Right lung (tissue), 5 donors: Measurements from ENCODE around the gene TAS1R3. TPM values are rescaled to one million over a fixed set of nuclear protein-coding genes. Genes with fewer than 3 reads are reported as not detected.
A peak's percentile ranks its signal among the peaks of the same experiment; 100 is the strongest.
"Not testable (repeated sequence)": the region's sequence is repeated elsewhere in the genome, so short reads cannot be mapped to it uniquely, and the experiment has no call there.

Experiments used
- DNase-seq, 2 donors: peaks; one replicate each; pipeline ENCODE4 v3.0.0-alpha.2; 2013
- polyA plus RNA-seq, 5 donors: library from polyadenylated mRNA; unstranded; fragments of 120-200 nt; gene quantifications; one replicate each; pipeline versions ENCODE4 v1.2.1 to v1.2.3, GENCODE V29; 2013; ENCODE audit warnings: inconsistent platforms in 1 of 5, low replicate concordance in 1 of 5; ENCODE audit not compliant: insufficient read length in 5 of 5, insufficient read depth in 1 of 5

TAS1R3 gene
- polyA plus RNA-seq, 5 donors: 0.24 to 0.88 (median 0.49) TPM

DNA sequence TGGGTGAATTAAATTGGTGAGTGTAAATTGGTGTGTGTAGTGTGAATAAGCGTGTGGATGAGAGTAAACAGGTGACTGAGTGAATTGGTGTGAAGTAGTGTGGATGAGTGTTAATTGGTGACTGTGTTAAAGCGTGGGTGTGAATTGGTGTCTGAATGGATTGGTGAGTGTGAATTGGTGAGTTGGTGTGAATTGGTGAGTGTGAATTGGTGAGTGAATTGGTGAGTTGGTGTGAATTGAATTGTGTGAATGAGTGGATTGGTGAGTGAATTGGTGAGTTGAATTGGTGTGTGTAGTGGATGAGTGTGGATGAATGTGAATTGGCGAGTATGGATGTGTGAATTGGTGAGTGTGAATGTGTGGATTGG, 35.6 kb downstream of the TAS1R3 start:
- DNase-seq: no peak

DNA sequence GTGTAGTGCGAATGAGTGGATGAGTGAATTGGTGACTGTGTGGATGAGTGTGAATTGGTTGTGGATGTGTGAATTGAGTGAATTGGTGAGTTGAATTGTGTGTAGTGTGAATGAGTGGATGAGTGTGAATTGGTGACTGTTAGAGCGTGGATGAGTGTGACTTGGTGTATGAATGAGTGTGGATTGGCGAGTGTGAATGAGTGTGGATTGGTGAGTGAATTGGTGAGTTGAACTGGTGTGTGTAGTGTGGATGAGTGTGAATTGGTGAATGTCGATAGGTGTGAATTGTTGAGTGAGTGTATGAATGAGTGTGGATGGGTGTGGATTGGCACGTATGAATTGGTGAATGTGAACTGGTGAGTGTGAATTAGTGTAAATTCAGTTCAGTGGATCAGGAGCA, 36.2 kb downstream of the TAS1R3 start:
- no peak for DNase-seq

DNA sequence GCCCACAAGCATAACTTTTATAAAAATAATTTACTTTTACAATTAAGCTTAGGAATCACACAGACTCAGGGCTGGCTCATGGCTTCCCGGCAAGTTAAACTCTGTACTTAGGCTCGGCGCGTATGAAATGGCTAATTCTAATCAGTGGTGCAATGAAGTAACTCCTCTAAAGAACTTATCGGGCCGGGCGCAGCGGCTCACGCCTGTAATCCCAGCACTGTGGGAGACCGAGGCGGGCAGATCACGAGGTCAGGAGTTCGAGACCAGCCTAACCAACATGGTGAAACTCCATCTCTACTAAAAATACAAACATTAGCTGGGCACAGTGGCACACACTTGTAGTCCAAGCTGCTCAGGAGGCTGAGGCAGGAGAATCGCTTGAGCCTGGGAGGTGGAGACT, 39.0 kb downstream of the TAS1R3 start:
- not testable (repeated sequence) for DNase-seq

DNA sequence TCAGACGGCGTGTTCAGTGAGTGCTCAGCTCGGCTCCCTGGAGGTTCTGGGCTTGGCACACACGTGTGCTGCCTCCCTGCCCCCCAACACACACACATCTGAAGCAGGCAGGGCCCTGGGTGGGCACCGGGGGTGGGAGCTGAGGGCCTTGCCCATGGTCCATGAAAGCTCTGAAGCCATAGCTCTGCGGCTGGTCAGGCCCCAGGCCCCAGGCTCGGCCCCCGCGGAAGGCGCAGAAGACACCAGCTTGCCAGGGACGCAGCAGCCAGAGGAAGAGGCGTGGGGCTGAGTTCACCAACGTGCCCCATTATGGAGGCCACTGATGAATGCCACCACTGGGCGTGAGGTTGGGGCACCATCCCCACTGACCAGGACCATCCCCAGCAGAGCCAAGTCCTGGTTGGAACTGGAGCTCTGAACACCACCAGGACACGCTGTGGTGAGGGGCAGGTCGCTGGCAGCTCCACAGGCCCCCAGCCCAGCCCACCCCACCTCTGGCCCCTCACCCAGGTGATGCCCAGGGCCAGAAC, 39.8 kb downstream of the TAS1R3 start:
- DNase-seq: no peak

DNA sequence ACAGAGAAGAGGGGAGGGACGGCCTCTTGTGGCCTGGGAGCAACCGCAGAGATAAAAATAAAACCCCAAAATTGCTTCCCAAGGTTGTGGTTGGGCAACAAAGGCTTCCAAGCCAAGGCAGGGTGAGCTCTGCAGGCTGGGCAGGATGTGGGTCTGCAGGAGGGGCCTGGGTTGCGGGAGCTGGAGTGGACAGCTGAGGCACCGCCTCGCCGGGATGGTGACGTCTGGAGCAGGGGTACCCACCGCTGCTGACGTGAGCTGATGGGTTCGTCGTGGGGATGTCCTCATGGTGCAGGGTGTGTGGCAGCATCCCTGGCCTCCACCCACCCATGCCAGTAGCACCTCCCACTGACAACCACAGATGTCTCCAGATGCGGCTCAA, 40.3 kb downstream of the TAS1R3 start:
- no peak for DNase-seq

DNA sequence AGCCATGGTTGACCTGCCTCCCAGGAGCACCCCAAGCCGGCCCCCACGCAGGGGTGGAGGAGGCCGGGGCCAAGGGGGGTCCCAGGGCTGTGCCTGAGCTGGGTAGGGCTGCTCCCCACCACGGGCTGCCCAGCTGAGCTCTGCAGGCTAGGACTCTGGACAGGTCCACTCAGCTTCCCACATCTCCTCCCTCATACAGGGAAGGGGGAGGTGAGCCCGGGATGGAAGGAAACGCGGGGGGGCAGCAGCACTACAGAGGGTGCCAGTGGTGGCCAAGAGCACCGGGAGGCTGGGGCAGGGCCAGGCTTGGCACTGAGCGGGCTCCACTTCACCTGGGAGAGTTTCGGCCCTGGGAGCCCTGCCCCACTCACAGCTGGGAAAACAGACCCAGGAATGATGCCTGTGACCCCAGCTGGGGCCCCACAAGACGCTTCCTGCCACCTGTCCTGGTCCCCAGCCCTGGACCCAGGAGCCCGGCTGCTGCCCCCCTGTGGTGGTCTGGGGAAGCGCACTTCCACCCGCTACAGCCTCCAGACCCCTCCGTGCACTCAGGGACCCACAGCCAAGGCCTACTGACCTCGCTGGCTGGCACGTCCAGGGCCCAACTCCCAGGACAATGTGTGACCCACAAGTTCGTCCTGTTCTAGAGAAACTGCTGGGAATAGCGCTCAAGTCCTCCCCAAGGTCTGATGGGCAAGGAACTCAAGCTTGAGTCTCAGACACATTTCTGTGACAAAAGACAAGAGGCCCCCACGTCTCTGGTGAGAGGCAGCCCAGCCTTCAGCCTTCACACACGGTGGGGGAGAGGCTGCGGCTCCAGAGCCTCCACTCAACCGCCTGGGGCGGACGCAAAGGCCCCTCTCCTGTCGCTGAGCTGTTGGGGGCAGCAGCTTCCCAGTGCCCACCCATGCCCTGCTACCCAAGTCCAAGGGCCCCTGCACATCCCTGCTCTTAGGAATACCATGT, 40.9 kb downstream of the TAS1R3 start:
- DNase-seq: no peak

DNA sequence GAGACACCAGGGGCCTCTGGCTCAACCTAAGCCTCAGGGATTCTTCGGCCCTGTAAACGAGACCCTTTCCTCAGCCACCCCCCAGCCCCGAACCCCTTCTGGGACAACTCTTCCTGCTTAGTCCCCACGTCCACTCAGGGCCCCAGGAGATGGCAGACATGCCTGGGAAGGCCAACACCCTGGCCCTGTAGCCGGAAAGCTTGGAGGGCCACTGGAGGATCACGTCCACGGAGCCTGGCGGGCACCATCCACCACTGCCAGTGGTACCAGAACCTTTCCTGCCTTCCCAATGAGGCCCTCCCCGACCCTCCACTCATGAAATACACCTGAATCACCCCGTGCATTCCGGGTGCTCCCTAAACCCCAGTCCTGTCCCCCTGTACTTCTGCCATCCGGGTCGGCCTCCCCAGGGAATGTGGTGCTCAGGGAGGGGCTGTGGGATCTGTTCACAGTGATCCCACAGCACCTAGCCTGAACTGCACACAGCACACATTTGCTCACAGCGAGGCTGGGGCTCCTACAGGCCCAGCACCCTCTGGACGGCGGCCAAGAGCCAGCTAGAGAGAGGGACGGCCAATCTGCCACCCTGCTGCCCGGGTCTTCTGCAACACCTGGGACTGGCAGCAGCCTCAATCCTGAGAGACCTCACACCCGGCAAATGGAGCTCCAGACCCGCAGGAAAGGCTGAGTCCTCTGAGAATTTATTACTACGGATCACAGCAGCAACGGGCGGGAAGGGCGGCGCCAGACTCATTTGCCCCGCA, 42.2 kb downstream of the TAS1R3 start:
- DNase-seq: no peak

DNA sequence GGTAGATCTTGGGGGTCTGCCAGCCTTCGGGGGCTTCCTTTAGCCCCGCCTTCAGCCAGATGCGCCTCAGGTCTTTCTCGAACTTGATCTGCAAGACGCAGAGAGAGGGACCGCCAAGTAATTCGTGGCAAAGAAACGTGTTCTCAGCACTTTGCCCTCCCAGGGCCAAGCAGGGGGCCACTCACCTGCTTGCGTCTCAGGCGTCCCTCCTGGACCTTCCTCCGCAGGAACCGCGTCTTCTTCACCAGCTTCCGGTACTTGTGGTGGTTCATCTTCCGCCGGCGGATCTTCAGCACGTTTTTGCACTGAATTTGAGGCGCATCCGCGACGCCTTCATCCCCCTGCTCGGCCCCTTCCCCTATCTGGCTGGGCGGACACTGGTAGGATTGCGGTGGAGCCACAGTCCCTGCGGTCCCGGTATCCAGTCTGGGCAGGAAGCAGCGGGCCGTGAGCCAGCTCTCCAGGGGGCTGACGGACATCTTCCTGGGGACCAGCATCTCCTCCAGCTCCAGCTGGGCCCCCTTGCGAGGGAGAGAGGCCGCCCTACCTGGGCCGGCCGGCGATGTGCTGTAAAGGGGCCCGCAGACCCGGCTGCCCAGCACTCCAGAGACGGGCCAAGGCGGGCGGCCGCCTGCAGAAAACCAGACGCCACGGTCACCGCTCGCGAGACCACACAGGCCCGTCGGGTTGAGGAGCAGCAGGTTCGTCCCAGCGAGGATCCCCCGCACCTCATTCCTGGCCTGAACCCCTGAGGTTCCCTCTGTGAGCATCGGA, 42.9 kb downstream of the TAS1R3 start:
- DNase-seq: no peak

DNA sequence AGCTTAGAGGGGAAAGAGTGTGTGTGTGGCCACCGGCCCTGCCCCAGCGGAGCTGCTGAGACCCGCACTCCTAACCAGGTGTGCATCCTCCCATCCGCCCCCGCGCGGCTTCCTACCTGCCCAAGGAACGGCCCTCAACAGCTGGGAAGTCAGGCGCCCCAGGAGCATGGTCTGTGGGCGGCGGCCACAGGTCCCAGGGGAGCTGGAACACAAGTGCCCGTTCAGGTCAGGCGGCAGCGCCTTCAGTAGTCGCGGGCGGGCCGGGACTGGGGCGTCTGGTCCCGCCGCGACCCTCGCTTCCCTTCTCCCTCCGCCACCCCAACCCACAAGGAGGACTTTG, 43.5 kb downstream of the TAS1R3 start:
- no peak for DNase-seq

DNA sequence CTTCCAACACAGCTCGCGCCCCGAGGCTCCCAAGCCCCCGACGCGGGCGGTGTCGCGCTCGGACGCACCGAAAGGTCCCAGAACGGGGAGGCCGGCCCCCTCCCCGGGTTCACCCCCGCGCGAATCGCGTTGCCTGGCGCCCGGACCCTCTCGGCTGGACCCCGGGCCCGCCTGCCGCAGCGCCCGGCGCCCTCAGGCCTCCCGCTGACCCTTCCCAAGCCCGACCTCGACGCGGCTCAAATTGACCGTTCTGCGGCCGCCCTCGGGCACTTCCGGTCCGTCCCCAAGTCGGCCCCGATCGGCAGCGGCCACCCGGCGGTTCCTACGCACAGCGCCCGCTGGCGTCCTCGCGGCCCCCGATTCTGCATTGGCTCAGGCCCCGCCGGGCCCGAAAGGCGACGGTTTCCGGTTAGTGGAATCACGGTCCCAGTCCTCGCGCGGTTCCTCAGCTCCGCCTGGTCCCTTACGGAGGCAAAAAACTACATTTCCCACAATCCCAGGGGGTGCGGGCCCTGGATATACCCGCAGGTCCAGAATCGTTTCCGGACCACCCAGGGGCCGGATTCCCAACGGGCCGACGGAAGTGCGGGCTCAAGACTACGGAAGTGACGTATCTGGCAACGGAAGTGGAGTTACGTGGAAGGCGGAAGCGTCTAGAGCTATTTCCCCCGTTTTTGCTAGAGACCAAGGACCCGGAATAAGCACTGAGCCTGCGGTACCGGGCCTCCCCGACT, 44.0 kb downstream of the TAS1R3 start, which contains the start of gene AURKAIP1:
Gene AURKAIP1, minus strand, starts transcription at position 279 of the 734 bp plus-strand sequence. CDS start 451 bp downstream, outside the sequence.
- peak; percentile 100 for DNase-seq

DNA sequence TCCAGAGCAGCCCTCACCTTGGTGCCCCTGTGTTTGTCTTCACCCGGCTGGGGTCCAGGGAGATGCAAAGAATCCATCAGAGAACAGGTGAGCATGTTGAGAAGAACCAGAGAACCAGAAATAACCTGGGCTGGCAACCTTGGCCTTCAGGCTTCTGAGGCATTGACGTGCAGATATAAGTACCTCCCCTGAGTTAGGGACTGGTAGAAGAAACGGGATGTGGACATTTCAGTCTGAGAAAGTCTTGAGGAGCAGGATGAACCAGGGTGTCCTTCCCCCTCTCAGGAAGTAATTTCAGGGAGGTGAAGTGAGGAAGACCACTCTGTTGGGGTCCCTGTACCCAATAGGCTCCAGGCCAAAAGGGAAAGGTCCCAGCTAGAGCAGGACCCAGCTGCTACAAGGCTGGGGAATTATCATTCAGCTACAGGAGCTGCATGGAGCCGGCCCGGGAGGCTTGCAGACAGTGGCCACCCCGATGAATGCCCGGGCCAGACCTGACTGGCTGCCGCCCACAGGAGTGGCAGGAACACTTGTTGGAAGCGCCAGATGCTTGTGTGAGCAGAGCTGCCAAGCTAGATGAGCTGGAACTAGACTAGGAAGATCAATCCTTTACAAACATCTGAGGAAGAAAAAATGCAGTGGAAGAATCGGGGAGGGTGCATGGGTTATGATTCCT, 45.6 kb downstream of the TAS1R3 start:
- no peak for DNase-seq

DNA sequence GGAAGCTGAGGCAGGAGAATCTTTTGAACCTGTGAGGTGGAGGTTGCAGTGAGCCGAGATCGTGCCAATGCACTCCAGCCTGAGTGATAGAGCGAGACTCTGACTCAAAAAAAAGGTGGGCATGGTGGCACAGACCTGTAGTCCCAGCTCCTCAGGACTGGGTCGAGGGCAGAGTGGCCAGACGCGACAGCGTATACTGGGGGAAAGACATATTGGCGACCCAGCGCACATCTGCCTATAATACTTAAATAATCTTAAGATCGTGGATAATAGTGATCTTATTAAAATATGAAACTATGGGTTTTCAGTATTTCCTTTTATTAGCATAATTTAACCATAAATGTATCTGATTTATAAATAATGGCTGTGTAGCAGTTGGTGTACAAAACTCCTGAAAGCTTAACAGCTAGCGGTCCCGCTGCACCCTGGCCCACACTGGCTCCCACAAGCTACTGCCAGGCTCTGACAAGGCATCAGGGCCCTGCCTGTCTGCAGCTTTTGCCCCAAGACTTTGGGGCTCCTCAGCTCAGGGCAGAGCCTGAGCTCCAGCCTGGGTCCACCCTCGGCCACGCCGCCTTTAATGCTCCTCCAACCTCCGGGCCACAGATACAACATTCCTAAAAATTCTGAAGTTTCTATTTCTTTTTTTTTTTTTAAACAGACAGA, 46.6 kb downstream of the TAS1R3 start:
- DNase-seq: no peak

DNA sequence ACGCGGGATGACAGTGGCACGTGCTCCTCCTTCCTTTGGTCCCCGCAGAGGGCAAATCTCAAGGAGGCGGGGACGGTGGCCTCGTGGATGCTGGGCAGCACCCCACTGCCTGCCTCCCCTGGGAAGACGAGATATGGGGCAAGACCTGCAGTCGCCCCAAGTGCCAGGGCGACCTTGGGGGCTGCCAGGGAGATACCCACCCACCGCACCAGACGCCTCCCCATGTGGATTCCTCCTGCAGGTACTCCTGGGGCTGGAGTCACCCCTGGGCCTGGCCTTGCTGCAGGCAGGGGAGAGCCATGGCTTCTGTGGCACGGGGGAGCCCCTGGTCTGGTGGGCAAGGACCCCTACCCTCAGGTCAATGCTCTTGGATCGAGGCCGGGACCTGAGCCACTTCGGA, 49.8 kb downstream of the TAS1R3 start:
- no peak for DNase-seq

DNA sequence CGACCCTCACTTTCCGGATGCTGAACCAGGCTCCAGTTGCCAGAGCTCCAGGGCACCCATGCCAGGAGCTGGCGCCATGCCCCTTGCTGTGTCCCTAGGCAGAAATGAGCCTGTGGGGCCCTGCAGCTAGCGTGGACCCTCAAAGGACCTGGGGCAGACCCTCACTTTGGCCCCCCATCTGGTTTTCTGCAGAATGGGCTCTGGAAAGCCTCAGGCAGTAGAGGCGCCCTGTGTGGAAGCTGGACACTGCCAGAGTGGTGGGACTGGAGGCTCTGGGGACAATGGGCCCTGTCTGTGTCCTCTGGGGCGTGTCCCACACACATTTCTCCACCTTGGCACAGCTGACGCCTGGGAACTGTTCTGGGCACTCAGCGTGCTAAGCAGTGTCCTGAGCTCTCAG, 50.2 kb downstream of the TAS1R3 start:
- no peak for DNase-seq

Other genes starting within 250 kb of the TAS1R3 start
- gene C1orf159, start 215.2 kb upstream of the TAS1R3 start, polyA plus RNA-seq: 10 to 100 TPM in 2 of 5 donors, 1 to 10 TPM in 3; 6.8 to 17.5 (median 10.0) TPM
- gene TTLL10, start 157.4 kb upstream of the TAS1R3 start, polyA plus RNA-seq: 1 to 10 TPM in 4 of 5 donors, under 1 TPM in 1; 0.47 to 2.9 (median 1.7) TPM
- gene TNFRSF18, start 124.7 kb upstream of the TAS1R3 start, polyA plus RNA-seq: 1 to 10 TPM in 1 of 5 donors, under 1 TPM in 4; 0.28 to 1.4 (median 0.93) TPM
- 1 to 10 TPM; 2.0 to 5.8 (median 4.1) TPM for gene TNFRSF4, start 117.1 kb upstream of the TAS1R3 start, polyA plus RNA-seq
- gene SDF4, start 99.3 kb upstream of the TAS1R3 start, polyA plus RNA-seq: 100 to 1,000 TPM in 2 of 5 donors, 10 to 100 TPM in 3; 75.3 to 125 (median 89.3) TPM
- 10 to 100 TPM; 13.1 to 25.0 (median 14.8) TPM for gene B3GALT6, start 99.0 kb upstream of the TAS1R3 start, polyA plus RNA-seq
- gene C1QTNF12, start 84.6 kb upstream of the TAS1R3 start, polyA plus RNA-seq: 1 to 10 TPM in 1 of 5 donors, under 1 TPM in 4; 0.41 to 1.7 (median 0.58) TPM
- gene UBE2J2, start 57.4 kb upstream of the TAS1R3 start, polyA plus RNA-seq: 10 to 100 TPM; 40.4 to 69.2 (median 49.8) TPM
- 10 to 100 TPM in 1 of 5 donors, 1 to 10 TPM in 4; 3.7 to 11.2 (median 8.6) TPM for gene SCNN1D, start 50.8 kb upstream of the TAS1R3 start, polyA plus RNA-seq
- 10 to 100 TPM; 26.3 to 61.2 (median 38.8) TPM for gene ACAP3, start 23.4 kb upstream of the TAS1R3 start, polyA plus RNA-seq
- 10 to 100 TPM in 1 of 5 donors, 1 to 10 TPM in 4; 4.6 to 12.3 (median 6.4) TPM for gene PUSL1, start 22.7 kb upstream of the TAS1R3 start, polyA plus RNA-seq
- gene INTS11, start 6.6 kb upstream of the TAS1R3 start, polyA plus RNA-seq: 100 to 1,000 TPM; 102 to 144 (median 126) TPM
- 10 to 100 TPM in 4 of 5 donors, 1 to 10 TPM in 1; 9.4 to 22.0 (median 12.4) TPM for gene CPTP, start 6.5 kb upstream of the TAS1R3 start, polyA plus RNA-seq
- 10 to 100 TPM; 19.5 to 51.3 (median 29.9) TPM for gene DVL1, start 18.1 kb downstream of the TAS1R3 start, polyA plus RNA-seq
- gene MXRA8, start 27.3 kb downstream of the TAS1R3 start, polyA plus RNA-seq: 100 to 1,000 TPM; 108 to 164 (median 155) TPM
- 10 to 100 TPM; 36.5 to 88.5 (median 46.3) TPM for gene AURKAIP1, start 43.9 kb downstream of the TAS1R3 start, polyA plus RNA-seq
- gene CCNL2, start 68.1 kb downstream of the TAS1R3 start, polyA plus RNA-seq: 100 to 1,000 TPM; 256 to 387 (median 327) TPM
- gene MRPL20, start 76.0 kb downstream of the TAS1R3 start, polyA plus RNA-seq: 100 to 1,000 TPM in 3 of 5 donors, 10 to 100 TPM in 2; 88.3 to 150 (median 104) TPM
- 10 to 100 TPM; 22.2 to 46.8 (median 35.6) TPM for gene ANKRD65, start 90.0 kb downstream of the TAS1R3 start, polyA plus RNA-seq
- 100 to 1,000 TPM in 1 of 5 donors, 10 to 100 TPM in 4; 39.8 to 147 (median 63.9) TPM for gene VWA1, start 104.4 kb downstream of the TAS1R3 start, polyA plus RNA-seq
- gene ATAD3C, start 118.4 kb downstream of the TAS1R3 start, polyA plus RNA-seq: 1 to 10 TPM; 2.1 to 4.0 (median 3.3) TPM
- gene ATAD3B, start 140.5 kb downstream of the TAS1R3 start, polyA plus RNA-seq: 10 to 100 TPM; 13.1 to 23.5 (median 14.8) TPM
- 10 to 100 TPM; 13.8 to 31.6 (median 18.3) TPM for gene ATAD3A, start 180.9 kb downstream of the TAS1R3 start, polyA plus RNA-seq
- gene TMEM240, start 209.3 kb downstream of the TAS1R3 start, polyA plus RNA-seq: 1 to 10 TPM; 3.8 to 8.1 (median 4.5) TPM
- 10 to 100 TPM; 61.9 to 99.7 (median 71.7) TPM for gene SSU72, start 243.6 kb downstream of the TAS1R3 start, polyA plus RNA-seq